PFSK-1 (cell line): ENCODE measurements around the gene AJUBA.

Experiments used
- POLR2AphosphoS5 ChIP-seq: IDR thresholded peaks from 2 replicates; pipeline ENCODE4 v1.6.1; 2012; ENCODE audit warnings: low read depth, mild to moderate bottlenecking, control low read depth, low read length, moderate library complexity
- REST ChIP-seq, 2 experiments: IDR thresholded peaks; 2 replicates each; pipeline versions ENCODE4 v1.6.1 to v1.8.0; 2011 to 2012; ENCODE audit warnings: low read depth in 2 of 2, low read length in 2 of 2, control low read depth in 1 of 2, inconsistent platforms in 1 of 2, mild to moderate bottlenecking in 1 of 2, moderate library complexity in 1 of 2; ENCODE audit not compliant: insufficient read depth in 1 of 2
- SIN3A ChIP-seq: IDR thresholded peaks from 2 replicates; pipeline ENCODE4 v1.6.1; 2012; ENCODE audit warnings: mild to moderate bottlenecking, low read length, moderate library complexity, borderline replicate concordance; ENCODE audit not compliant: insufficient read depth
- TAF1 ChIP-seq: IDR thresholded peaks from 2 replicates; pipeline ENCODE4 v1.6.1; 2012; ENCODE audit warnings: low read length, control low read depth, borderline replicate concordance; ENCODE audit not compliant: insufficient read depth

- TF ChIP-seq REST (IDR thresholded peaks at IDR 0.05; ENCODE audit: insufficient read depth in 1 of 2, low read depth in 2 of 2, low read length in 2 of 2) (no peak), TAF1 (no peak), POLR2AphosphoS5 (no peak), SIN3A (no peak)
These were observed 11.2 kb downstream of the AJUBA start for GRCh38 chr14:22971152-22971551.
